K562 (cell line): ENCODE results near the gene FAM50A. TPM values are rescaled to one million over a fixed set of nuclear protein-coding genes. Genes with fewer than 3 reads are reported as not detected.

Experiments used
- ARID3A ChIP-seq: IDR thresholded peaks from 2 replicates; pipeline ENCODE4 v1.6.1; 2012; ENCODE audit warnings: low read depth, low read length, improper control_type of control experiment, borderline replicate concordance
- ARNT ChIP-seq, 2 experiments: fragments of 450-650 bp; IDR thresholded peaks; 2 replicates each; pipeline ENCODE4 v1.6.1; 2016; ENCODE audit warnings: mild to moderate bottlenecking in 1 of 2
- CCAR2 ChIP-seq: fragments of 200-400 bp; formaldehyde crosslinking; IDR thresholded peaks from 2 replicates; pipeline ENCODE4 v1.6.1; 2017; ENCODE audit warnings: mild to moderate bottlenecking, low read depth, low read length
- CREBBP ChIP-seq: IDR thresholded peaks from one replicate; pipeline ENCODE4 v1.6.1; 2012; ENCODE audit warnings: low read depth, mild to moderate bottlenecking, control low read depth, inconsistent platforms, low read length
- FOXK1 ChIP-seq: sonication (generic); formaldehyde crosslinking; IDR thresholded peaks from 2 replicates; pipeline ENCODE4 v1.8.0; 2022; ENCODE audit warnings: missing genetic modification reagents, mild to moderate bottlenecking, borderline replicate concordance
- HIVEP1 ChIP-seq: fragments of 250-450 bp; sonication (Bioruptor Pico); IDR thresholded peaks from 2 replicates; pipeline ENCODE4 v1.4.0; 2020; ENCODE audit warnings: mild to moderate bottlenecking
- KDM2B ChIP-seq: fragments of 250-450 bp; sonication (Bioruptor Pico); IDR thresholded peaks from 2 replicates; pipeline ENCODE4 v1.8.0; 2021; ENCODE audit warnings: mild to moderate bottlenecking, moderate library complexity
- MAFF ChIP-seq: IDR thresholded peaks from 2 replicates; pipeline ENCODE4 v1.6.1; 2012; ENCODE audit warnings: low read length, improper control_type of control experiment
- MCM2 ChIP-seq: fragments of 450-650 bp; IDR thresholded peaks from 2 replicates; pipeline ENCODE4 v1.6.1; 2017; ENCODE audit warnings: low read depth, mild to moderate bottlenecking
- MYBL2 ChIP-seq, 2 experiments: fragments of 450-650 bp in 1 of 2; sonication (generic) in 1 of 2; formaldehyde crosslinking in 1 of 2; IDR thresholded peaks; 2 replicates each; pipeline versions ENCODE4 v1.6.1 to v1.8.1; 2017 to 2022; ENCODE audit warnings: borderline replicate concordance in 1 of 2, inconsistent platforms in 1 of 2, low read depth in 1 of 2, mild to moderate bottlenecking in 1 of 2, missing genetic modification reagents in 1 of 2, moderate library complexity in 1 of 2
- NFYB ChIP-seq: IDR thresholded peaks from 2 replicates; pipeline ENCODE4 v1.6.1; 2011; ENCODE audit warnings: mild to moderate bottlenecking, moderate library complexity; ENCODE audit not compliant: insufficient read length; ENCODE audit errors: extremely low read depth
- SAFB ChIP-seq: fragments of 200-400 bp; formaldehyde crosslinking; IDR thresholded peaks from 2 replicates; pipeline ENCODE4 v1.6.1; 2017; ENCODE audit warnings: low read depth, low read length, borderline replicate concordance
- ZNF121 ChIP-seq: sonication (generic); formaldehyde crosslinking; conservative IDR thresholded peaks from 2 replicates; pipeline ENCODE4 v1.8.0; 2022; ENCODE audit warnings: missing genetic modification reagents
- ZNF143 ChIP-seq: sonication (generic); formaldehyde crosslinking; IDR thresholded peaks from 2 replicates; pipeline ENCODE4 v1.9.0; 2022; ENCODE audit warnings: mild to moderate bottlenecking, missing genetic modification reagents
- ZNF146 ChIP-seq: IDR thresholded peaks from one replicate; pipeline ENCODE4 v1.6.1; 2018; ENCODE audit warnings: missing compliant biosample characterization; ENCODE audit not compliant: unreplicated experiment
- ZNF23 ChIP-seq: fragments of 250-450 bp; sonication (Bioruptor Pico); IDR thresholded peaks from 2 replicates; pipeline ENCODE4 v1.4.0; 2020; ENCODE audit warnings: mild to moderate bottlenecking
- ZNF274 ChIP-seq: IDR thresholded peaks from 2 replicates; pipeline ENCODE4 v1.6.1; 2011; ENCODE audit warnings: low read depth, mild to moderate bottlenecking, low read length, moderate library complexity, borderline replicate concordance
- ZNF280A ChIP-seq: fragments of 450-650 bp; IDR thresholded peaks from 2 replicates; pipeline ENCODE4 v1.6.1; 2018; ENCODE audit warnings: mild to moderate bottlenecking, low read depth; ENCODE audit not compliant: partially characterized antibody
- ZNF586 ChIP-seq: fragments of 450-650 bp; formaldehyde crosslinking; conservative IDR thresholded peaks from 2 replicates; pipeline ENCODE4 v1.4.0; 2020; ENCODE audit warnings: mild to moderate bottlenecking, moderate library complexity
- polyA plus RNA-seq, 8 experiments: library from polyadenylated mRNA; depleted of rRNA in 4 of 8; stranded (reverse) in 5 of 8; unstranded in 3 of 8; fragments of >200 nt; fragmentation: Nextera tagmentation in 2 of 8; fragmentation: Illumina TruSeq in 1 of 8; extraction: Ambion mirVana in 2 of 8; extraction: Trizol in 1 of 8; gene quantifications; 2 replicates each; pipeline versions ENCODE4 v1.2.1 to v1.2.3, GENCODE V29; 2011 to 2014; ENCODE audit warnings: inconsistent platforms in 1 of 8, missing spikeins in 1 of 8
- total RNA-seq, 7 experiments: library from RNA; depleted of rRNA in 6 of 7; stranded (reverse); fragments of >200 nt in 6 of 7; fragmentation: Illumina TruSeq in 2 of 7; extraction: Trizol in 2 of 7; gene quantifications; 2 replicates each; pipeline versions ENCODE4 v1.2.1 to v1.2.3, GENCODE V29; 2011 to 2021; ENCODE audit warnings: low replicate concordance in 1 of 7
- TF ChIP-seq, protein P1 (sequence below): fragments of 250-450 bp; sonication (Bioruptor Pico); IDR thresholded peaks from 2 replicates; pipeline ENCODE4 v1.4.0; 2020; ENCODE audit warnings: mild to moderate bottlenecking, moderate library complexity, borderline replicate concordance
- TF ChIP-seq, protein P2 (sequence below), 2 experiments: IDR thresholded peaks; 2 replicates each; pipeline ENCODE4 v1.6.1; 2011; ENCODE audit warnings: borderline replicate concordance in 1 of 2, control low read depth in 1 of 2, low read depth in 1 of 2, low read length in 1 of 2, mild to moderate bottlenecking in 1 of 2, mixed read lengths in 1 of 2, moderate library complexity in 1 of 2; ENCODE audit not compliant: insufficient read depth in 1 of 2, insufficient read length in 1 of 2, poor library complexity in 1 of 2, severe bottlenecking in 1 of 2; ENCODE audit errors: extremely low read depth in 1 of 2

FAM50A gene
- total and polyA plus RNA-seq, 9 of the 15 experiments (the other 6 are each of a cell fraction or from before 2014, with no cell fraction given), result 4.4 to 114 (median 67.3) TPM

GRCh38 chrX:154436983-154437752 lies 6.8 kb upstream of the FAM50A start, which contains the start of gene GDI1 (continued):
- TF ChIP-seq, protein P1, sequence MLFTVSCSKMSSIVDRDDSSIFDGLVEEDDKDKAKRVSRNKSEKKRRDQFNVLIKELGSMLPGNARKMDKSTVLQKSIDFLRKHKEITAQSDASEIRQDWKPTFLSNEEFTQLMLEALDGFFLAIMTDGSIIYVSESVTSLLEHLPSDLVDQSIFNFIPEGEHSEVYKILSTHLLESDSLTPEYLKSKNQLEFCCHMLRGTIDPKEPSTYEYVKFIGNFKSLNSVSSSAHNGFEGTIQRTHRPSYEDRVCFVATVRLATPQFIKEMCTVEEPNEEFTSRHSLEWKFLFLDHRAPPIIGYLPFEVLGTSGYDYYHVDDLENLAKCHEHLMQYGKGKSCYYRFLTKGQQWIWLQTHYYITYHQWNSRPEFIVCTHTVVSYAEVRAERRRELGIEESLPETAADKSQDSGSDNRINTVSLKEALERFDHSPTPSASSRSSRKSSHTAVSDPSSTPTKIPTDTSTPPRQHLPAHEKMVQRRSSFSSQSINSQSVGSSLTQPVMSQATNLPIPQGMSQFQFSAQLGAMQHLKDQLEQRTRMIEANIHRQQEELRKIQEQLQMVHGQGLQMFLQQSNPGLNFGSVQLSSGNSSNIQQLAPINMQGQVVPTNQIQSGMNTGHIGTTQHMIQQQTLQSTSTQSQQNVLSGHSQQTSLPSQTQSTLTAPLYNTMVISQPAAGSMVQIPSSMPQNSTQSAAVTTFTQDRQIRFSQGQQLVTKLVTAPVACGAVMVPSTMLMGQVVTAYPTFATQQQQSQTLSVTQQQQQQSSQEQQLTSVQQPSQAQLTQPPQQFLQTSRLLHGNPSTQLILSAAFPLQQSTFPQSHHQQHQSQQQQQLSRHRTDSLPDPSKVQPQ, result no peak
- no peak for TF ChIP-seq CCAR2
- TF ChIP-seq MYBL2 (IDR thresholded peaks at IDR 0.05; ENCODE audit: low read depth), result no peak
- no peak for TF ChIP-seq MYBL2 (CRISPR knock-in tag; IDR thresholded peaks at IDR 0.05; ENCODE audit: borderline replicate concordance)
- TF ChIP-seq MCM2, result no peak
- no peak for TF ChIP-seq ARID3A
- no peak for TF ChIP-seq ZNF586
- no peak for TF ChIP-seq ZNF274
- TF ChIP-seq FOXK1, result no peak
- no peak for TF ChIP-seq ZNF143 (CRISPR knock-in tag)
- no peak for TF ChIP-seq KDM2B
- TF ChIP-seq, protein P2, sequence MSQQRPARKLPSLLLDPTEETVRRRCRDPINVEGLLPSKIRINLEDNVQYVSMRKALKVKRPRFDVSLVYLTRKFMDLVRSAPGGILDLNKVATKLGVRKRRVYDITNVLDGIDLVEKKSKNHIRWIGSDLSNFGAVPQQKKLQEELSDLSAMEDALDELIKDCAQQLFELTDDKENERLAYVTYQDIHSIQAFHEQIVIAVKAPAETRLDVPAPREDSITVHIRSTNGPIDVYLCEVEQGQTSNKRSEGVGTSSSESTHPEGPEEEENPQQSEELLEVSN (IDR thresholded peaks at IDR 0.05; ENCODE audit: borderline replicate concordance in 1 of 2, extremely low read depth in 1 of 2, insufficient read depth in 1 of 2, insufficient read length in 1 of 2, low read depth in 1 of 2, low read length in 1 of 2, poor library complexity in 1 of 2, severe bottlenecking in 1 of 2), result no peak
- TF ChIP-seq ZNF280A, result no peak
- TF ChIP-seq NFYB, result no peak
- TF ChIP-seq ARNT (IDR thresholded peaks at IDR 0.05), result no peak
- no peak for TF ChIP-seq MAFF
- TF ChIP-seq SAFB, result no peak
- no peak for TF ChIP-seq ZNF121 (CRISPR knock-in tag)
- TF ChIP-seq ZNF146, result no peak
- no peak for TF ChIP-seq CREBBP
- no peak for TF ChIP-seq HIVEP1 (CRISPR knock-in tag)
- no peak for TF ChIP-seq ZNF23 (CRISPR knock-in tag)
